ENCODE data around the gene RBMS3. TPM values are rescaled to one million over a fixed set of nuclear protein-coding genes. Genes with fewer than 3 reads are reported as not detected.

Gene RBMS3
- total RNA-seq, 1 experiment from 2014 or later = 0.42 TPM

GRCh38 chr3:29583861-29584260 lies 303.0 kb downstream of the RBMS3 start:
- Histone ChIP-seq H3K4me2 (ENCODE audit: low read length) (no peak overlapping the region), H3K27me3 (ENCODE audit: insufficient read depth, low read length) (no peaks in the 10 kb centered on the region), H3K4me3 (replicated peaks in 1 of 2; ENCODE audit: low read depth in 1 of 2, low read length in 2 of 2) (no peak overlapping the region), H4K20me1 (ENCODE audit: insufficient read depth) (no peaks in the 10 kb centered on the region), H3K9me3 (ENCODE audit: control insufficient read depth in 1 of 2, insufficient read depth in 1 of 2, low read depth in 1 of 2, low read length in 2 of 2) (no peaks in the 10 kb centered on the region), H3K4me1 (ENCODE audit: control insufficient read depth in 1 of 2, insufficient read depth in 2 of 2, low read length in 2 of 2) (no peaks in the 10 kb centered on the region), H3K79me2 (ENCODE audit: insufficient read depth, low read length) (no peaks in the 10 kb centered on the region), H3K9ac (ENCODE audit: low read length) (no peak overlapping the region), H3K36me3 (ENCODE audit: control insufficient read depth in 1 of 2, insufficient read depth in 2 of 2, low read length in 2 of 2) (no peaks in the 10 kb centered on the region), H2AFZ (ENCODE audit: low read depth, low read length, poor library complexity, severe bottlenecking) (no peak overlapping the region), H3K9me2 (ENCODE audit: insufficient read depth) (no peaks in the 10 kb centered on the region), H3K27ac (ENCODE audit: low read depth, low read length) (no peak overlapping the region)
- intact Hi-C loops (cut with micrococcal nuclease) = no loop called here
- DNase-seq (ENCODE audit: low read depth, low spot score) (no peak), ATAC-seq (no peak)
- POLR2A ChIA-PET = no interaction called here
- TF ChIP-seq ZNF274 (IDR thresholded peaks at IDR 0.05; ENCODE audit: low read depth, low read length) (no peak), REST (IDR thresholded peaks at IDR 0.05; ENCODE audit: low read depth) (no peak), JUND (IDR thresholded peaks at IDR 0.05) (no peak), TCF7L2 (IDR thresholded peaks at IDR 0.05; ENCODE audit: borderline replicate concordance, extremely low read depth, insufficient read depth, insufficient read length) (no peak), CBX3 (IDR thresholded peaks at IDR 0.05; ENCODE audit: low read depth) (no peak), POLR2AphosphoS5 (IDR thresholded peaks at IDR 0.05; ENCODE audit: low read depth, low read length) (no peak), SIN3A (IDR thresholded peaks at IDR 0.05; ENCODE audit: low read depth) (no peak), EZH2 (IDR thresholded peaks at IDR 0.05) (no peak), CTCF (IDR thresholded peaks at IDR 0.05 in 2 of 3, conservative IDR thresholded peaks at IDR 0.05 in 1 of 3; ENCODE audit: borderline replicate concordance in 1 of 3, insufficient read depth in 1 of 3, low read depth in 2 of 3, low read length in 2 of 3) (no peak), RAD21 (IDR thresholded peaks at IDR 0.05; ENCODE audit: low read depth) (no peak), YY1 (IDR thresholded peaks at IDR 0.05; ENCODE audit: extremely low read depth, insufficient replicate concordance, low read depth, low read length) (no peak)
- RAD21 ChIA-PET (ENCODE audit: low non-redundant PET in 1 of 2, low total read pairs in 2 of 2, uncharacterized antibody in 2 of 2, unreplicated experiment in 2 of 2) = no interaction called here
- CTCF ChIA-PET = no interaction called here
- no TSS peak for BruUV-seq (replicated peaks)

Data from HCT116 (cell line).